K562 (cell line): ENCODE data around the gene TUSC1.

Experiments
- CTCF ChIP-seq, 3 experiments: IDR thresholded peaks in 2 of 3; conservative IDR thresholded peaks in 1 of 3; 2 replicates each; pipeline ENCODE4 v1.5.1; 2011 to 2012; ENCODE audit warnings: low read length in 3 of 3, mild to moderate bottlenecking in 3 of 3, control low read depth in 2 of 3, improper control_type of control experiment in 1 of 3, inconsistent platforms in 1 of 3, low read depth in 1 of 3, mixed read lengths in 1 of 3, moderate library complexity in 1 of 3; ENCODE audit not compliant: insufficient read depth in 2 of 3
- DNMT1 ChIP-seq: fragments of 450-650 bp; IDR thresholded peaks from 2 replicates; pipeline ENCODE4 v1.6.1; 2016; ENCODE audit warnings: antibody characterized with exemption, mild to moderate bottlenecking
- ETV6 ChIP-seq, 3 experiments: fragments of 150-350 bp in 1 of 3; sonication (generic) in 1 of 3; formaldehyde crosslinking in 1 of 3; IDR thresholded peaks; 2 replicates each; pipeline versions ENCODE4 v1.6.1 to v1.8.0; 2014 to 2022; ENCODE audit warnings: borderline replicate concordance in 2 of 3, low read depth in 2 of 3, antibody characterized with exemption in 1 of 3, low read length in 1 of 3, mild to moderate bottlenecking in 1 of 3, missing genetic modification reagents in 1 of 3
- KLF16 ChIP-seq: IDR thresholded peaks from 2 replicates; pipeline ENCODE4 v1.6.1; 2016; ENCODE audit warnings: antibody characterized with exemption
- L3MBTL2 ChIP-seq: fragments of 450-650 bp; IDR thresholded peaks from 2 replicates; pipeline ENCODE4 v1.6.1; 2016; ENCODE audit warnings: mild to moderate bottlenecking, moderate library complexity
- MAX ChIP-seq: sonication (generic); formaldehyde crosslinking; IDR thresholded peaks from 2 replicates; pipeline ENCODE4 v1.9.0; 2022; ENCODE audit warnings: mild to moderate bottlenecking, missing genetic modification reagents
- NFYB ChIP-seq: IDR thresholded peaks from 2 replicates; pipeline ENCODE4 v1.6.1; 2011; ENCODE audit warnings: mild to moderate bottlenecking, moderate library complexity; ENCODE audit not compliant: insufficient read length; ENCODE audit errors: extremely low read depth
- NR3C1 ChIP-seq: sonication (generic); formaldehyde crosslinking; IDR thresholded peaks from 2 replicates; pipeline ENCODE4 v1.8.1; 2022; ENCODE audit warnings: missing genetic modification reagents
- POLR2AphosphoS5 ChIP-seq: IDR thresholded peaks from 2 replicates; pipeline ENCODE4 v1.6.1; 2011; ENCODE audit warnings: mild to moderate bottlenecking, low read depth, low read length, moderate library complexity; ENCODE audit not compliant: control insufficient read depth, insufficient read depth
- SPI1 ChIP-seq: IDR thresholded peaks from 2 replicates; pipeline ENCODE4 v1.6.1; 2011; ENCODE audit warnings: low read depth, low read length, control low read depth, borderline replicate concordance
- TFE3 ChIP-seq: fragments of 450-650 bp; formaldehyde crosslinking; IDR thresholded peaks from 2 replicates; pipeline ENCODE4 v1.4.0; 2020; ENCODE audit warnings: mild to moderate bottlenecking, mixed read lengths
- ZFX ChIP-seq: sonication (generic); formaldehyde crosslinking; IDR thresholded peaks from 2 replicates; pipeline ENCODE4 v1.8.0; 2022; ENCODE audit warnings: mild to moderate bottlenecking, missing genetic modification reagents, moderate library complexity

- TF ChIP-seq SPI1, result no peak
- no peak for TF ChIP-seq NR3C1 (CRISPR knock-in tag)
- no peak for TF ChIP-seq KLF16
- TF ChIP-seq DNMT1, result no peak
- no peak for TF ChIP-seq POLR2AphosphoS5
- TF ChIP-seq ZFX (CRISPR knock-in tag), result no peak
- TF ChIP-seq CTCF (IDR thresholded peaks at IDR 0.05 in 2 of 3, conservative IDR thresholded peaks at IDR 0.05 in 1 of 3; ENCODE audit: insufficient read depth in 2 of 3, low read depth in 1 of 3, low read length in 3 of 3), result no peak
- no peak for TF ChIP-seq L3MBTL2
- no peak for TF ChIP-seq TFE3
- no peak for TF ChIP-seq NFYB
- no peak for TF ChIP-seq MAX (CRISPR knock-in tag)
- no peak for TF ChIP-seq ETV6 (IDR thresholded peaks at IDR 0.05; ENCODE audit: borderline replicate concordance in 1 of 2, low read depth in 2 of 2, low read length in 1 of 2)
- no peak for TF ChIP-seq ETV6 (CRISPR knock-in tag; IDR thresholded peaks at IDR 0.05; ENCODE audit: borderline replicate concordance)
Observed at GRCh38 chr9:25629231-25629630, 49.0 kb downstream of the TUSC1 start.
